Gastrocnemius medialis (tissue), 4 donors: ENCODE results near the gene SETX.

Experiments
- CTCF ChIP-seq, 5 experiments: fragments of 450-650 bp in 3 of 5; fragments of 200-600 bp in 2 of 5; sonication (generic) in 2 of 5; IDR thresholded peaks in 4 of 5; conservative IDR thresholded peaks in 1 of 5; 1 replicate in 4 of 5; 2 replicates in 1 of 5; pipeline ENCODE4 v1.5.1; 2016 to 2019; ENCODE audit warnings: antibody characterized with exemption in 5 of 5, mild to moderate bottlenecking in 3 of 5, moderate library complexity in 3 of 5
- POLR2A ChIP-seq, 2 donors: fragments of 450-650 bp; IDR thresholded peaks; one replicate each; pipeline ENCODE4 v1.6.1; 2017; ENCODE audit warnings: antibody characterized with exemption in 2 of 2, mild to moderate bottlenecking in 2 of 2, moderate library complexity in 2 of 2

GRCh38 chr9:132301521-132301920, 53.3 kb downstream of the SETX start:
- TF ChIP-seq POLR2A (IDR thresholded peaks at IDR 0.05) (no peak), CTCF (IDR thresholded peaks at IDR 0.05 in 4 of 5, conservative IDR thresholded peaks at IDR 0.05 in 1 of 5) (no peak)
